Measurements from ENCODE around the gene B4GALT4. TPM values are rescaled to one million over a fixed set of nuclear protein-coding genes. Genes with fewer than 3 reads are reported as not detected.

The B4GALT4 gene
- total RNA-seq, 1 donor from 2014 or later: 13.5 TPM

GRCh38 chr3:119228373-119229145 lies 12.1 kb downstream of the B4GALT4 start:
- no peaks in the 10 kb centered on the region for H3K9me3 ChIP-seq
- no peaks in the 10 kb centered on the region for H3K4me1 ChIP-seq
- no peak for TF ChIP-seq CTCF (IDR thresholded peaks at IDR 0.05)
- no peaks in the 10 kb centered on the region for H3K27me3 ChIP-seq (ENCODE audit: low read depth)
- H3K4me3 ChIP-seq: no peak overlapping the region
- DNase-seq (no peak), ATAC-seq (no peak)
- no peak overlapping the region for H3K27ac ChIP-seq
- peaks cover 72% of the 10 kb centered on the region for H3K36me3 ChIP-seq
- intact Hi-C loops (cut with DNase I): no loop called here

GRCh38 chr3:119227070-119227850 lies 13.4 kb downstream of the B4GALT4 start:
- H3K4me3 ChIP-seq: no peak overlapping the region
- H3K4me1 ChIP-seq: no peaks in the 10 kb centered on the region
- DNase-seq (no peak), ATAC-seq (no peak)
- H3K27me3 ChIP-seq (ENCODE audit: low read depth): no peaks in the 10 kb centered on the region
- no peaks in the 10 kb centered on the region for H3K9me3 ChIP-seq
- peaks cover 74% of the 10 kb centered on the region for H3K36me3 ChIP-seq
- no peak overlapping the region for H3K27ac ChIP-seq
- no peak for TF ChIP-seq CTCF (IDR thresholded peaks at IDR 0.05)
- intact Hi-C loops (cut with DNase I): no loop called here

- intact Hi-C loops (cut with DNase I): no loop called here
- peaks cover 81% of the 10 kb centered on the region for H3K36me3 ChIP-seq
These were observed 15.6 kb downstream of the B4GALT4 start for GRCh38 chr3:119225121-119225520.

GRCh38 chr3:119223511-119223910 lies 17.2 kb downstream of the B4GALT4 start:
- no peak overlapping the region for H3K27ac ChIP-seq

More at GRCh38 chr3:119225121-119225520, 15.6 kb downstream of the B4GALT4 start:
- DNase-seq: no peak
- Histone ChIP-seq H3K9me3 (no peaks in the 10 kb centered on the region), H3K27ac (no peak overlapping the region), H3K27me3 (ENCODE audit: low read depth) (no peaks in the 10 kb centered on the region), H3K4me3 (no peak overlapping the region), H3K4me1 (no peaks in the 10 kb centered on the region)
- no peak for ATAC-seq
- no peak for TF ChIP-seq CTCF (IDR thresholded peaks at IDR 0.05)

GRCh38 chr3:119222391-119222790 lies 18.3 kb downstream of the B4GALT4 start:
- ATAC-seq (peak; percentile 36 to 53), DNase-seq (no peak)
- Histone ChIP-seq H3K36me3 (peaks cover 83% of the 10 kb centered on the region), H3K4me3 (no peak overlapping the region), H3K27ac (no peak overlapping the region), H3K4me1 (no peaks in the 10 kb centered on the region), H3K27me3 (ENCODE audit: low read depth) (no peaks in the 10 kb centered on the region), H3K9me3 (no peaks in the 10 kb centered on the region)
- TF ChIP-seq CTCF (IDR thresholded peaks at IDR 0.05): no peak
- intact Hi-C loops (cut with DNase I): no loop called here

More at GRCh38 chr3:119223511-119223910, 17.2 kb downstream of the B4GALT4 start:
- ATAC-seq (no peak), DNase-seq (no peak)
- peaks cover 78% of the 10 kb centered on the region for H3K36me3 ChIP-seq
- H3K9me3 ChIP-seq: no peaks in the 10 kb centered on the region
- H3K4me1 ChIP-seq: no peaks in the 10 kb centered on the region
- no peak for TF ChIP-seq CTCF (IDR thresholded peaks at IDR 0.05)
- intact Hi-C loops (cut with DNase I): no loop called here
- no peak overlapping the region for H3K4me3 ChIP-seq
- no peaks in the 10 kb centered on the region for H3K27me3 ChIP-seq (ENCODE audit: low read depth)

Data from lower lobe of right lung (tissue), 2 donors.